Nephron progenitor cell (in vitro differentiated cells): ENCODE data around the gene MARCHF3.

Source experiments
- DNase-seq: peaks from one replicate; pipeline ENCODE4 v3.0.0; 2021
- H3K27ac Mint-ChIP-seq: 2 replicates; pipeline ENCODE4 v1.8.0; 2021; ENCODE audit warnings: mild to moderate bottlenecking, moderate library complexity, mixed read lengths
- H3K27me3 Mint-ChIP-seq: 2 replicates; pipeline ENCODE4 v1.8.0; 2021; ENCODE audit warnings: mild to moderate bottlenecking, low read depth, mixed read lengths; ENCODE audit not compliant: poor library complexity
- H3K36me3 Mint-ChIP-seq: 2 replicates; pipeline ENCODE4 v1.8.0; 2021; ENCODE audit warnings: low read depth, mixed read lengths
- H3K4me1 Mint-ChIP-seq: 2 replicates; pipeline ENCODE4 v1.8.0; 2021; ENCODE audit warnings: mixed read lengths
- H3K4me3 Mint-ChIP-seq: 2 replicates; pipeline ENCODE4 v1.8.0; 2021; ENCODE audit warnings: mild to moderate bottlenecking, moderate library complexity, mixed read lengths
- H3K9me3 Mint-ChIP-seq: 2 replicates; pipeline ENCODE4 v1.8.0; 2021; ENCODE audit warnings: mild to moderate bottlenecking, moderate library complexity, mixed read lengths
- CTCF ChIP-seq: fragments of 200-600 bp; sonication (generic); IDR thresholded peaks from 2 replicates; pipeline ENCODE4 v1.5.0; 2021; ENCODE audit warnings: antibody characterized with exemption

Gene MARCHF3

GRCh38 chr5:126976520-126977172 lies 53.7 kb downstream of the MARCHF3 start:
- no peak for TF ChIP-seq CTCF
- no peaks in the 10 kb centered on the region for H3K9me3 Mint-ChIP-seq
- no peak overlapping the region for H3K27ac Mint-ChIP-seq
- H3K27me3 Mint-ChIP-seq: peaks cover 7% of the 10 kb centered on the region
- no peak for DNase-seq
- H3K4me1 Mint-ChIP-seq: peaks cover 23% of the 10 kb centered on the region
- H3K36me3 Mint-ChIP-seq: no peaks in the 10 kb centered on the region
- H3K4me3 Mint-ChIP-seq: no peak overlapping the region

GRCh38 chr5:126975796-126976195 lies 54.6 kb downstream of the MARCHF3 start:
- H3K4me1 Mint-ChIP-seq: peaks cover 31% of the 10 kb centered on the region
- no peak for DNase-seq
- no peak overlapping the region for H3K4me3 Mint-ChIP-seq
- no peaks in the 10 kb centered on the region for H3K9me3 Mint-ChIP-seq
- peak overlapping the region; percentile 15 for H3K27ac Mint-ChIP-seq
- H3K27me3 Mint-ChIP-seq: peaks cover 7% of the 10 kb centered on the region
- H3K36me3 Mint-ChIP-seq: no peaks in the 10 kb centered on the region
- TF ChIP-seq CTCF: no peak

- Mint-ChIP-seq H3K27me3 (peaks cover 7% of the 10 kb centered on the region), H3K9me3 (no peaks in the 10 kb centered on the region), H3K4me1 (peaks cover 36% of the 10 kb centered on the region), H3K27ac (peak overlapping the region; percentile 70), H3K36me3 (no peaks in the 10 kb centered on the region), H3K4me3 (no peak overlapping the region)
- no peak for DNase-seq
- TF ChIP-seq CTCF: no peak
Observed at GRCh38 chr5:126973193-126973592, 57.2 kb downstream of the MARCHF3 start.

- H3K27me3 Mint-ChIP-seq: peaks cover 3% of the 10 kb centered on the region
Observed at GRCh38 chr5:126972062-126972895, 58.1 kb downstream of the MARCHF3 start.

GRCh38 chr5:126971455-126972031 lies 58.8 kb downstream of the MARCHF3 start:
- H3K36me3 Mint-ChIP-seq: no peaks in the 10 kb centered on the region
- no peak for DNase-seq
- peak overlapping the region; percentile 94 for H3K27ac Mint-ChIP-seq
- no peak overlapping the region for H3K4me3 Mint-ChIP-seq
- H3K27me3 Mint-ChIP-seq: peaks cover under 1% of the 10 kb centered on the region
- peaks cover 36% of the 10 kb centered on the region for H3K4me1 Mint-ChIP-seq
- H3K9me3 Mint-ChIP-seq: no peaks in the 10 kb centered on the region
- no peak for TF ChIP-seq CTCF

More at GRCh38 chr5:126972062-126972895, 58.1 kb downstream of the MARCHF3 start:
- H3K4me3 Mint-ChIP-seq: no peak overlapping the region
- H3K9me3 Mint-ChIP-seq: no peaks in the 10 kb centered on the region
- TF ChIP-seq CTCF: no peak
- H3K4me1 Mint-ChIP-seq: peaks cover 36% of the 10 kb centered on the region
- no peak overlapping the region for H3K27ac Mint-ChIP-seq
- no peak for DNase-seq
- no peaks in the 10 kb centered on the region for H3K36me3 Mint-ChIP-seq
